Glutamatergic neuron (in vitro differentiated cells): ENCODE data around the gene RMDN2. TPM values are rescaled to one million over a fixed set of nuclear protein-coding genes. Genes with fewer than 3 reads are reported as not detected.

Experiments
- DNase-seq: peaks from one replicate; pipeline ENCODE4 v3.0.0; 2022
- H3K27ac Mint-ChIP-seq: one replicate; pipeline ENCODE4 v1.8.0; 2020; ENCODE audit warnings: mild to moderate bottlenecking, mixed read lengths, inconsistent platforms; ENCODE audit not compliant: unreplicated experiment
- H3K27me3 Mint-ChIP-seq: one replicate; pipeline ENCODE4 v1.8.0; 2020; ENCODE audit warnings: mild to moderate bottlenecking, moderate library complexity, mixed read lengths, inconsistent platforms; ENCODE audit not compliant: unreplicated experiment
- H3K36me3 Mint-ChIP-seq: one replicate; pipeline ENCODE4 v1.8.0; 2020; ENCODE audit warnings: mild to moderate bottlenecking, mixed read lengths, inconsistent platforms; ENCODE audit not compliant: unreplicated experiment
- H3K4me1 Mint-ChIP-seq: one replicate; pipeline ENCODE4 v1.8.0; 2020; ENCODE audit warnings: mild to moderate bottlenecking, low read depth, mixed read lengths, inconsistent platforms; ENCODE audit not compliant: unreplicated experiment
- H3K4me3 Mint-ChIP-seq: one replicate; pipeline ENCODE4 v1.8.0; 2020; ENCODE audit warnings: mild to moderate bottlenecking, mixed read lengths, inconsistent platforms; ENCODE audit not compliant: unreplicated experiment
- H3K9me3 Mint-ChIP-seq: one replicate; pipeline ENCODE4 v1.8.0; 2020; ENCODE audit warnings: mild to moderate bottlenecking, moderate library complexity, mixed read lengths, inconsistent platforms; ENCODE audit not compliant: unreplicated experiment
- CTCF ChIP-seq: fragments of 200-600 bp; sonication (generic); IDR thresholded peaks from one replicate; pipeline ENCODE4 v1.5.0; 2021; ENCODE audit not compliant: partially characterized antibody, unreplicated experiment
- total RNA-seq: library from RNA; stranded (reverse); fragmentation: NEBNext Ultra II Directional; extraction: Animal tissue kit (Norgen Biotek cat#: 25700); gene quantifications from one replicate; pipeline ENCODE4 v1.2.1, GENCODE V29; 2021; ENCODE audit not compliant: unreplicated experiment

Gene RMDN2
- total RNA-seq, 1 donor from 2014 or later = 5.5 TPM

GRCh38 chr2:37969731-37970130 lies 44.6 kb downstream of the RMDN2 start:
- DNase-seq = no peak
- H3K27me3 Mint-ChIP-seq = peaks cover 6% of the 10 kb centered on the region
- peaks cover 15% of the 10 kb centered on the region for H3K36me3 Mint-ChIP-seq
- no peak for TF ChIP-seq CTCF
- H3K9me3 Mint-ChIP-seq = peaks cover 3% of the 10 kb centered on the region
- H3K27ac Mint-ChIP-seq = no peak overlapping the region
- no peak overlapping the region for H3K4me3 Mint-ChIP-seq
- H3K4me1 Mint-ChIP-seq = peaks cover 7% of the 10 kb centered on the region

- TF ChIP-seq CTCF = no peak
- peaks cover 3% of the 10 kb centered on the region for H3K27me3 Mint-ChIP-seq
Measured at GRCh38 chr2:37971971-37972370, 46.9 kb downstream of the RMDN2 start.

GRCh38 chr2:37973615-37974353 lies 48.7 kb downstream of the RMDN2 start:
- Mint-ChIP-seq H3K9me3 (peaks cover 4% of the 10 kb centered on the region), H3K4me1 (peaks cover 14% of the 10 kb centered on the region), H3K27ac (peak overlapping the region; percentile 44), H3K36me3 (no peaks in the 10 kb centered on the region), H3K27me3 (no peaks in the 10 kb centered on the region), H3K4me3 (peak overlapping the region; percentile 16)
- TF ChIP-seq CTCF = no peak
- no peak for DNase-seq

More at GRCh38 chr2:37971971-37972370, 46.9 kb downstream of the RMDN2 start:
- Mint-ChIP-seq H3K36me3 (peaks cover 4% of the 10 kb centered on the region), H3K4me3 (no peak overlapping the region), H3K27ac (no peak overlapping the region), H3K4me1 (peaks cover 14% of the 10 kb centered on the region), H3K9me3 (no peaks in the 10 kb centered on the region)
- no peak for DNase-seq

- TF ChIP-seq CTCF = no peak
- Mint-ChIP-seq H3K4me3 (no peak overlapping the region), H3K36me3 (no peaks in the 10 kb centered on the region), H3K27ac (peak overlapping the region; percentile 89), H3K27me3 (no peaks in the 10 kb centered on the region), H3K9me3 (peaks cover 4% of the 10 kb centered on the region), H3K4me1 (peaks cover 15% of the 10 kb centered on the region)
- DNase-seq = no peak
Measured at GRCh38 chr2:37975808-37976207, 50.7 kb downstream of the RMDN2 start.

GRCh38 chr2:37976411-37976810 lies 51.3 kb downstream of the RMDN2 start:
- Mint-ChIP-seq H3K36me3 (no peaks in the 10 kb centered on the region), H3K27ac (peak overlapping the region; percentile 89), H3K9me3 (peaks cover 4% of the 10 kb centered on the region), H3K4me3 (no peak overlapping the region), H3K4me1 (peaks cover 15% of the 10 kb centered on the region), H3K27me3 (no peaks in the 10 kb centered on the region)
- DNase-seq = no peak
- no peak for TF ChIP-seq CTCF
